GM10847 (cell line): ENCODE data around the gene TLCD5.

Experiments used
- POLR2A ChIP-seq: IDR thresholded peaks from 2 replicates; pipeline ENCODE4 v1.6.1; 2011; ENCODE audit not compliant: insufficient read length; ENCODE audit errors: extremely low read depth

Gene TLCD5

DNA sequence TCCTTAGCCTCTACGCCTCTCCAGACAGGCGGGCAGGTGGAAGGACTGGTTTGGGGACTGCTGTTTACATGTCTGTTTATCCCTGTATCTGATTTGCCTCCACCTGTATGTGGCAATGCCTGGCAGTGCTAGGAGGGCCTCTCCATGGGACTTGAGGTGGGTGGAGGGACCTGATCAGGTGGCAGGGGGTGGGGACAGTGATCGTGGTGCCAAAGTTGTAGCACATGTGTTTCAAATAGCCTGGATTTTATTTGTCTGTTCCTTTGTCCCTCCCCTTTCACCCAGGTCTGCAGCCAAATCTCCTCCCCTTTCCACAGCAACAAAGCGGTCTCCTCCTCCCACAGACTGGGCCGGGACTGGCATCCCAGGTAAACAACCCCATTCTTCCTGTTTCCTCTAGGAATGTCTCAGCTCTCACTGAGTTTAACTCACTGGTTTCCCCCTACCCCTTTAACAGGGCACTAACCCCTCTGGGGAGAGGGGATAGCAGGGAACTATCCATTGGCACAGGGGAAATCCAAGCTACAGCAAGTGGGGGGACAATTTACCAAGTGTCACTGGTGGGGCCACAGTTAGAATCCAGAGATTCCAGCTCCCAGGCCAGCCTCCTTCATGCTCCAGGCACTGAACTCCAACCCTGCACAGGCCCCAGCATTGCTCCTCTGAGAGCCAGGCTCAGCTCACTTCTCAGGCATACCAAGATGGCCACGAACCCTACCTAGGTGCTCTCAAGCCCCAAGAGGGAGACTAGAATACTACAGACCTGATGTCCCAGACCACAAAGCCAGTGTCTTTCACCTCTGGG, 22.9 kb upstream of the TLCD5 start:
- no peak for TF ChIP-seq POLR2A

DNA sequence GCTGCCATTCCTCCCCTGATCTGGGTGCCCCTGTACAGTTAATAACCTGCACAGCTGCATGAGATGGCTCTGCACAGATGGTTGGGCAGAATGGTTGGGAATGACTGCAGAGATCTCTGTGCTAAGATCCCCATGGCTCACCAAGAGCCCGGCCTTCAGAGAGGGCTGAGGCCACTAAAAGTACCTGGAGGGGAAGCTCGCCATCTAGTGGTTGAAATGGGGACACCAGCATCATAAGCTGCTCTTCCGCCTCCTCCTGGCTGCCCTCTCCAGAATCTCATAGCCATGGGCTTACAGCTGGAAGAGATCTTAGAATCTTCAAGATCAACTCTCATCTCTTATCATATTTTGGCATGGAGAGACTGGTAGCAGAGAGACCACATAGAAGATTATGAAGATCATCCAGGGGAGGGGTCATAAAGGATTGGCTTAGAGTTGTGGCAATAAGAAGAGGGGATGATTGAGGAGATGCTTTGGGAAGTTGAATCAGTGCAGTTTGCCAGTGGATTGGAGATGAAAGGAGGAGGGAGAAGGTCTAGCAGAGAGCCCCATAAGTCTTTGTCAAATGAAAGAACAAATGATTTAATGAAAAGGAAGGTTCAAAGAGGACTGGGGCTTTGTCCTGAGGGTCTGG, 22.0 kb upstream of the TLCD5 start:
- TF ChIP-seq POLR2A = no peak

- no peak for TF ChIP-seq POLR2A
These were observed 20.6 kb upstream of the TLCD5 start for GRCh38 chr11:120304526-120304925.

GRCh38 chr11:120305286-120305685, 19.8 kb upstream of the TLCD5 start:
- TF ChIP-seq POLR2A = no peak

DNA sequence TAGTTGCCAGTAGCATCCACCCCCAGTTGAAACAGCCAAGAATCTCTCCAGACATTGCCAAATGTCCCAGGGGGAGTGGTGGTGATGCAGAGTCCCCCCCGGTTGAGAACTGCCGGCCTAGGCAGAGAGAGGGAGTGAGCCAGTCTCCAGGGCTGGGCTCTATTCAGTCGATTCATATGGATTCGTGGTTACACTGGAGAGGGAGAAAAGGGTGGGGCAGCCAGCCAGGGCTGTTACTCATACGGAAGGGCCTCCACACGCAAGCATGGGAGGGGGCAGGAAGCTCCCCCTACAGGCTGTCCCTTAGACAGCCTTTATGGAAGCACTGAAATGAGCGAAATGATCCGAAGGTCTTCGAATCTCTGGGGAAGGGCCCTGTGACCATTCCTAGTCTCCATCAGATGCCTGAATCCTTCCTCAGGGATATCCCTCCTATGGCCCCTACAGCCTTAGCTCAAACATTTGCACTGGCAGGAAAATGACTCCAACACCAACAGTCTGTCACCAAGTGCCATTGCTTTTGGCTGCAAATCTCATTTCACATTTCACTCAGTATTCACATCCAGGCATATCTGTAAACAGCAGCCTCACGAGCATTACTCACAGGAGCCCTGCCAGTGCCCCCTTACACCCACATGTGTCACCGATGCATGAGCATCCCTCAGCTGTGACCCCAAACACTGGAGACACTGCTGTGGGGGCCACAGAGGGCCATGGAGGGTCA, 18.4 kb upstream of the TLCD5 start:
- no peak for TF ChIP-seq POLR2A

DNA sequence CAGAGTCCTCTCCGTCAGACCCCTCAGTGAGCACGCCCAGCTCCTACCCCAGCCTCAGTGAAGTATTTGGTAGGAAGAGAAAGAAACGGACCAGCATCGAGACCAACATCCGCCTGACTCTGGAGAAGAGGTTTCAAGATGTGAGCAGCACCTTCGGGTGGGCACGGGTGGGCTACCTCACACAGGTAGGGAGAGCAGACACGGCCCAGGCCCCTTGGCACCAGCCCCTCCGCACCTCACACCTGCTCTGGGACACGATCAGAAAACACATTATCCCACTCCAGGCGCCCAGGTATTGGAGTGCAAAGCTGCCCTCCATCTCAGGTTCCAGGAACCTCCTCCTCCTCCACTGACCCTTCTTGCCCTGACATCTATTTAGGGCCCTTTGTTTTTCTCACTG, 17.6 kb upstream of the TLCD5 start:
- no peak for TF ChIP-seq POLR2A

GRCh38 chr11:120308081-120308480, 17.0 kb upstream of the TLCD5 start:
- TF ChIP-seq POLR2A = no peak

- TF ChIP-seq POLR2A = no peak
These were observed 14.2 kb upstream of the TLCD5 start for GRCh38 chr11:120310870-120311269.

DNA sequence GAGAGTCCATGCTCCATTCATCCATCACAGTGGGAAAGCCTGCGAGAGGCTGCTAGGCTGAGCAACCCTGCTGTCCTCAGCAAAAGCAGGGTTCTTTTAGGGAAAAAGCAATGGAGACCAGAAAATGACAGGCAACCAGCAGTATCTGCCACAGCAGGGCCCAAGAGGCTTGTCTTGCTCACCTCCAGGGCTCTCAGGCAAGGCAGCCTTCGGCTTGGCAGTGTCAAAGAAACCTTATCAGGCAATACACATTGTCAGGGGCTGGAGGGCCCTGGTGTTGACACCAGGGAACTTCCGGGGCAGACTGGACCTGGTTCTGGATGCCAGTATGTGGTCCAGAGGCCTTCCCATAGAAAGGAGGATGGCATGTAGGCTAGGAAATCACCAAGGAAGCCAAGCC, 10.2 kb upstream of the TLCD5 start:
- TF ChIP-seq POLR2A = no peak

GRCh38 chr11:120316880-120317688, 8.0 kb upstream of the TLCD5 start:
- TF ChIP-seq POLR2A = no peak

- no peak for TF ChIP-seq POLR2A
These were observed 7.2 kb upstream of the TLCD5 start for GRCh38 chr11:120317689-120318480.

- TF ChIP-seq POLR2A = no peak
These were observed 6.2 kb upstream of the TLCD5 start for GRCh38 chr11:120318906-120319305.

DNA sequence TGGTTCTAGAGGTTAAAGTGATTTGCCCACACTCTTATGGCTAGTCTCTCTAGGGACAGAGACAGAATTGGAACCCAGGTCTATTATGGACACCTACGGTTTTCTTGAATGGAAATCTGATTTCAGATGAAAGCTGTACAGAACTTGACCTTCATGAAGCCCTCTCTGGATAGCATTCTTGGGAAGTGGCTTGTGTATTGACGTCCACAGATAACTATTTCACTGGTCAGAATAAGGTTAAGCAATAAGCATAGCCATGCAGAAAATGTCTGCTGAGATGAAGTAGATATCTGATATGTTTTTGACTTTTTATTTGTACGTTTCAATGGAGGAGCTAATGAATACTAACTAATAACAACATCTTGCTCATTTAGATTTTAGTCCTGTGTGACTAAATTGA, 1.1 kb downstream of the TLCD5 start:
- TF ChIP-seq POLR2A = no peak

GRCh38 chr11:120326845-120327281, 1.8 kb downstream of the TLCD5 start:
- no peak for TF ChIP-seq POLR2A
